DMS53 (cell line): Measurements from ENCODE around the gene DKK3.

Experiments
- DNase-seq: peaks from one replicate; lab custom pipeline; 2025; lab: John Stamatoyannopoulos, UW

The DKK3 gene

GRCh38 chr11:12003815-12004214 lies 4.6 kb downstream of the DKK3 start:
- no peak for DNase-seq

GRCh38 chr11:12003336-12003735 lies 5.1 kb downstream of the DKK3 start:
- DNase-seq: no peak

GRCh38 chr11:12001186-12001585 lies 7.2 kb downstream of the DKK3 start:
- DNase-seq: no peak

GRCh38 chr11:11998091-11998781 lies 10.2 kb downstream of the DKK3 start:
- peak; percentile 12 for DNase-seq

- DNase-seq: no peak
These were observed 11.4 kb downstream of the DKK3 start for GRCh38 chr11:11997049-11997322.

GRCh38 chr11:11996321-11997048 lies 11.9 kb downstream of the DKK3 start:
- DNase-seq: no peak

GRCh38 chr11:11995601-11996000 lies 12.8 kb downstream of the DKK3 start:
- DNase-seq: no peak

GRCh38 chr11:11993839-11994238 lies 14.6 kb downstream of the DKK3 start:
- DNase-seq: peak; percentile 27

GRCh38 chr11:11992257-11993212 lies 15.9 kb downstream of the DKK3 start:
- DNase-seq: peak; percentile 21

- no peak for DNase-seq
These were observed 18.4 kb downstream of the DKK3 start for GRCh38 chr11:11989774-11990744.

GRCh38 chr11:11988681-11989261 lies 19.7 kb downstream of the DKK3 start:
- DNase-seq: peak; percentile 12

- peak; percentile 56 for DNase-seq
These were observed 20.3 kb downstream of the DKK3 start for GRCh38 chr11:11988099-11988651.

GRCh38 chr11:11987503-11988022 lies 20.9 kb downstream of the DKK3 start:
- peak; percentile 62 for DNase-seq

- no peak for DNase-seq
These were observed 22.2 kb downstream of the DKK3 start for GRCh38 chr11:11985954-11986949.

GRCh38 chr11:11985016-11985715 lies 23.3 kb downstream of the DKK3 start:
- no peak for DNase-seq

GRCh38 chr11:11984563-11984962 lies 23.9 kb downstream of the DKK3 start:
- DNase-seq: no peak

- no peak for DNase-seq
These were observed 25.0 kb downstream of the DKK3 start for GRCh38 chr11:11983427-11983826.

GRCh38 chr11:11982975-11983374 lies 25.5 kb downstream of the DKK3 start:
- DNase-seq: no peak

- no peak for DNase-seq
These were observed 26.0 kb downstream of the DKK3 start for GRCh38 chr11:11982461-11982860.
